GM19452 (cell line): ENCODE measurements around the gene SLC22A17.

Experiments
- ATAC-seq: cut with Tn5 transposase; IDR thresholded peaks from one replicate; pipeline ENCODE4 v1.9.1; 2021; ENCODE audit not compliant: unreplicated experiment

The SLC22A17 gene

GRCh38 chr14:23364164-23365035 lies 11.7 kb upstream of the SLC22A17 start:
- ATAC-seq, result no peak

GRCh38 chr14:23362200-23362599 lies 9.5 kb upstream of the SLC22A17 start:
- ATAC-seq, result no peak

- ATAC-seq, result no peak
Measured at GRCh38 chr14:23361763-23362162, 9.1 kb upstream of the SLC22A17 start.

- ATAC-seq, result no peak
Measured at GRCh38 chr14:23361320-23361719, 8.6 kb upstream of the SLC22A17 start.

- ATAC-seq, result no peak
Measured at GRCh38 chr14:23360496-23360895, 7.8 kb upstream of the SLC22A17 start.

- no peak for ATAC-seq
Measured at GRCh38 chr14:23359722-23360447, 7.2 kb upstream of the SLC22A17 start.

GRCh38 chr14:23359167-23359626 lies 6.5 kb upstream of the SLC22A17 start:
- ATAC-seq, result no peak

GRCh38 chr14:23358553-23359166 lies 6.0 kb upstream of the SLC22A17 start:
- no peak for ATAC-seq

GRCh38 chr14:23358042-23358441 lies 5.4 kb upstream of the SLC22A17 start:
- no peak for ATAC-seq

GRCh38 chr14:23357261-23357660 lies 4.6 kb upstream of the SLC22A17 start:
- ATAC-seq, result no peak

- ATAC-seq, result no peak
Measured at GRCh38 chr14:23356662-23357061, 4.0 kb upstream of the SLC22A17 start.

GRCh38 chr14:23355871-23356435 lies 3.3 kb upstream of the SLC22A17 start:
- no peak for ATAC-seq

GRCh38 chr14:23354990-23355389 lies 2.3 kb upstream of the SLC22A17 start:
- ATAC-seq, result no peak

GRCh38 chr14:23353433-23353780 lies 720 bp upstream of the SLC22A17 start:
- ATAC-seq, result no peak

- ATAC-seq, result no peak
Measured at GRCh38 chr14:23351681-23352505, 794 bp downstream of the SLC22A17 start.

- ATAC-seq, result no peak
Measured at GRCh38 chr14:23349156-23349845, 3.4 kb downstream of the SLC22A17 start.

- ATAC-seq, result no peak
Measured at GRCh38 chr14:23348297-23348655, 4.4 kb downstream of the SLC22A17 start.

- no peak for ATAC-seq
Measured at GRCh38 chr14:23347406-23348296, 5.0 kb downstream of the SLC22A17 start.
